ENCODE results near the gene GVQW3.

The GVQW3 gene

DNA sequence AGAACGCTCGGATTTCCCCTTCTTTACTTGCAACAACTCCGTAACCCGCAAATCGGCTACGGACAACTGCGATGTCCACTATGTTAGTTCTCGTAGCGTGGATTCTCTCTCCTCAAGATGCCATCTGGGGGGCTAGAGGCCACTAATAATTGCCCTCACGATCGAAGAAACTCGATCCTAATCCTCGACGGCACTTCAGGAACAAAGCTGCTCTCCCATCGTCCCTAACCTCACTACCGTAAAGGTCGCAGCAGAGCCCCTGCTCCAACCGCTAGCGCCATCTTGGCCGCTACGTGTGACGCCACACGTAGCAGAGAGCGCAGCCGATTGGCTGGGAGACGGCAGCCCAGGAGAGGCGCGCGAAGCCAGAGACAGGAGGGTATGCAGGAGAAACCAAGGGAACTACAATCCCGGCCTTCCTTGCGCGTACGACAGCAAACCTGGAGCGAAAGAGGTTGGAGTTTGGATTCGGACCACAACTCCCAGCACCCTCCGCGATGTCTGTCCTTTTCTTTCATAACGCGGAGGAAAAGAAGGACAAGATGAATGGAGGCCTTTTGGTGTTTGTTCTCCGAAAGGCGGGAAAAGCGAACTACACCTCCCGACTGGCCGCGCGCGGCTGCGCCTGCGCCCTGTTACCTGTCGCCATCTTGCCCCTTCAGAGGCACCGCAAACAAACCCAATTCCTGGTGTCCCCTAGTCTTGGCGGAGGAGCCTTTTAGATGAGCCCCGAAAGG lies 63.4 kb downstream of the GVQW3 start, which contains the start of gene EMSY:
EMSY (plus strand) TSS at position 635 of the 737 bp plus-strand sequence. CDS start 1,921 bp downstream, outside the sequence.
- peak; percentile 72 to 81 for DNase-seq (ENCODE audit: low read depth in 2 of 2, low spot score in 1 of 2)

DNA sequence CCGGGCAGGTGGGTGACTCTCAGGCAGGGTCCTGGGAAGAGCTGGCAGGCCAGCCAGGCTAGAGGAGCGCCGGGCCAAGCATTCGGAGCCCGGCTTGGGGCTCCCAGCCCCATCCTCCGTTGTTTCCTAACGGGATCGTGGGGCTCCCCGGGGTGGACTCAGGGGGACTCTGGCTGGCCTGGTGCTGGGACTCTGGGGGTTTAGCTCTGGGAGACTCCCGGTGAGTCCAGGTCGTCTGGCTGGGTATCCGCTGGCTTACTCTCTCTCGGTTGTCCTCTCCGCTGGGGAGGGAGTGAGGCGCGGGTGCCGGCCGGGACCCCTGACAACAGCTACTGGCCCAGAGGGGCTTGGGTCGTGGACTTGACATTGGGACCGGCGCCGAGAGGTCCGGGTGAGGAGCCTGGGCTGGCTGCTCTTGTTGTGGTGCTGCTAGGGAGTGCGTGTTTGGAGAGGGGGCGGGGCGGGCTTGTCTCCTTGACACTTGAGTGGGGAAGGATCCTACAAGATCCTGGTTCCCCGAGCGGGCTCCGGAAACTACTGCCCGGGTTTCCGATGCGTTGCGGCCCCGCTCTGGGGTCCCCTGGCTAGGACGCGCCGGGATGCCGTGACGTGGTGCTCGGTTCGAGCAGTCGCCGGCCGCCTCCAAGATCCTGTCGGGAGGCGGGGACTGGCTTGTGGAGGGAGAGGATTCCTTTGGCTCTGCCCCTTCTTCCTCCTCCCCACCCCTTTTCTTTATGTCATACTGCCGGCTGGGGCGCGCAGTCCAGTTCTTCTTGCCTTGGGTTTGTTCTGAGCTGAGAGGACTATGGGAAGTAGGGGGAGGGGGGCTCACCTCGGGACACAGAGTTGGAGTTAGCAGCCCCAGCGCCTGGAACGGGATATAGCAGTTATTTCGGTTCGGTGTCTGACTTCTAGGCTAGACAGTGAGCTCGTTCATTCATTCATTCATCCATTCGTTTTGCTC lies 64.3 kb downstream of the GVQW3 start:
- peak; percentile 4 to 5 for DNase-seq (ENCODE audit: low read depth in 2 of 2, low spot score in 1 of 2)

DNA sequence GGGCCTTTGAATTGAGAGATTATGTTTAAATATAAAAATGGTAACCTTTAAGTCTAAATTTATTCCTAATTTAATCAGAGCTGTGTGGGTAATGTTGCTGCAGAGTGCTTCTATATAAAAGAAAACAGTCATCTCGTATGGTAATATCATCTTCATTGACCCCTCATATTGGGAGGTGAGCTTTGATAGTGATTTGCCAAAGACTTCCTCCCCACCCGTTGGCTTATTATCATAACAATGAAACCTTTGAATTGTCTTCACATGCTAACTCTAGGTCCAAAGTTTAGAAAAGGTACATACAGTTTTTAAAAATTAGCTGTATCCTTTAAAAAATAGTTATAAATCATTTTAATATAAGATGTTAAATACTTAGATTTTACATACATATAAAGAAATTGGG lies 67.4 kb downstream of the GVQW3 start:
- DNase-seq (ENCODE audit: low read depth in 2 of 2, low spot score in 1 of 2): no peak

DNA sequence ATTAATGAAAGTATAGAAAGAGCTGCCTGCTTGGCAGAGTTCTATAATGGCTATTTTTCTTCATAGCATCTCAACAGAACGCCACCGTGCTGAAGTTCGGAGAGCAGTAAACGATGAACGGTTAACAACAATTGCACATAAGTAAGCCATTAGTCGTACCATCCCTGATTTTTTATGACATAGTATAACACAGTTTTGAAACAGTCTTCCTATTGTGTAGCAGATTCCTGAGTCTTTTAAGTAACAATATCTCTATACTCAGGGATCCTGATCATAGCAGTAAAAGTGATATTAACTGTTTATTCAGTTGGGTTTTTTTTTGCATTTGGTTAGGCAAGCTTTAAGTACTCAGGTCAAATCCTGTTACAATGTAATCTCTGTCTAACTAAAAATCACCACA lies 72.1 kb downstream of the GVQW3 start:
- no peak for DNase-seq (ENCODE audit: low read depth in 2 of 2, low spot score in 1 of 2)

DNA sequence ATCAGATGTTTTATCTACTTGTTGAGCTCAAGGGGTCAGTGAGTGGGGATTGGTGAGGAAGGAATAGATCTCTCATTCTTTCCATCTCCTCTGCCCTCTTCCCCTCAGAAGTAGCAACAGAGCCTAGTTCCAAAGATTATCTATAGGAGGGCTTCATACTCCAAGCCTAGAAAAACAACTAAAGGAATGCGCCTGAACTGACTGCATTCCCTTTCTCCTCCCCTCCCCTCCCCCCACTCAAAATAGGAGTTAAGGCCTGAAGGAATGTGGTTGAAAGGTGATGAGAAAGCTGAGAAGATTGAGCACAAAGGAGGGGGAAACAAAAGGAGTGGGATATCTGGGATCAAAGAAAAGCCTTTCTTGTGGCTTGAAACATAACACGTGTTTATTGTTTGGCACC lies 74.2 kb downstream of the GVQW3 start:
- DNase-seq (ENCODE audit: low read depth in 2 of 2, low spot score in 1 of 2): no peak

DNA sequence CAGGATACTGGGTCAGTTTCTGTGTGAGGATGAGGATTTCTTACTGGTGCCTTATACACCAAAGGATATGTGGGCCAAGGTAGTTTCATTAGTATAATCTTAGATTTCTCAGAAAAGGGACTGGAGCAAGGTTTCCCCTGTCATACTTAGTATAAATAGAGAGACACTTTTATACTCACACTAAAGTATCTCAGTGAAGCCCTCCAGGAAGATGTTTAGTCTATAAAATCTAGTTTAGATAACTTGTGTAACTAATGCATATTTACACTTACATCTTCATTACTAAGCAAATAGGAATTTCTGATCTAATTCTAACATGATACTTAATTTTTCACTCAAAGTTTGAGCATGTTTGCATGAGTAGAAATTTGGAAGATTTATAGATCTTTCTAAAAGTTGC lies 74.8 kb downstream of the GVQW3 start:
- DNase-seq (ENCODE audit: low read depth in 2 of 2, low spot score in 1 of 2): no peak

DNA sequence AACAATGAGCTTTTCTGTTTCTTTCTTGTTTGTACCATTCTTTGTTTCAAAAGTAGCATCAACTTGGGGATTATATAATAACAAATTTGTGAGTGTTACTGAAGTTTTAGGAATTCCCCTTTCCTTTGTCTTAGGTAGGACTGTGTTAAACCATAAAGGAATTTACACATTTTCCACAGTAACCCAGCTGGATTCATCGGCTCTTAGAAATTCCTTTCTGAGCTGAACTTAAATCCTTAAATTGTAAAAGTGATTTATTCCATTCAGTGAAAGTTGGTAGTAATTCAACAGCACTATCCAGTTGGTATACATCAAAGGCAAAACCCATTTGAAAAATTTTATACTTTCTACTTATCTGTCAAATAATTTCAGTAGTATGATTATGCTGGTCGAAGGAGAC lies 75.4 kb downstream of the GVQW3 start:
- no peak for DNase-seq (ENCODE audit: low read depth in 2 of 2, low spot score in 1 of 2)

Data from stimulated activated CD8-positive, alpha-beta memory T cell treated with anti-CD3 and anti-CD28 coated beads, Interleukin-4, amount 100 ng/mL, for 4 hours (primary cell).